Endothelial cell (in vitro differentiated cells): ENCODE data around the gene KLF1. TPM values are rescaled to one million over a fixed set of nuclear protein-coding genes. Genes with fewer than 3 reads are reported as not detected.
"Not testable (repeated sequence)": the region's sequence is repeated elsewhere in the genome, so short reads cannot be mapped to it uniquely, and the experiment has no call there.

ENCODE experiments used
- DNase-seq: peaks from one replicate; pipeline ENCODE4 v3.0.0; 2021; ENCODE audit warnings: low spot score
- H3K27ac Mint-ChIP-seq: one replicate; pipeline ENCODE4 v1.8.0; 2021; ENCODE audit warnings: mixed read lengths, inconsistent platforms; ENCODE audit not compliant: unreplicated experiment
- H3K27me3 Mint-ChIP-seq: one replicate; pipeline ENCODE4 v1.8.0; 2021; ENCODE audit warnings: mild to moderate bottlenecking, moderate library complexity, mixed read lengths, inconsistent platforms; ENCODE audit not compliant: unreplicated experiment
- H3K36me3 Mint-ChIP-seq: one replicate; pipeline ENCODE4 v1.8.0; 2021; ENCODE audit warnings: mild to moderate bottlenecking, low read depth, mixed read lengths, inconsistent platforms; ENCODE audit not compliant: unreplicated experiment
- H3K4me1 Mint-ChIP-seq: one replicate; pipeline ENCODE4 v1.8.0; 2021; ENCODE audit warnings: mild to moderate bottlenecking, mixed read lengths, inconsistent platforms; ENCODE audit not compliant: unreplicated experiment
- H3K4me3 Mint-ChIP-seq: one replicate; pipeline ENCODE4 v1.8.0; 2021; ENCODE audit warnings: mild to moderate bottlenecking, mixed read lengths, inconsistent platforms; ENCODE audit not compliant: unreplicated experiment
- H3K9me3 Mint-ChIP-seq: one replicate; pipeline ENCODE4 v1.8.0; 2021; ENCODE audit warnings: mixed read lengths, inconsistent platforms; ENCODE audit not compliant: unreplicated experiment
- total RNA-seq: library from RNA; stranded (reverse); fragmentation: NEBNext Ultra II Directional; extraction: Animal tissue kit (Norgen Biotek cat#: 25700); gene quantifications from one replicate; pipeline ENCODE4 v1.2.1, GENCODE V29; 2021; ENCODE audit not compliant: unreplicated experiment
- TF ChIP-seq, protein P1 (sequence below): fragments of 200-600 bp; sonication (generic); IDR thresholded peaks from one replicate; pipeline ENCODE4 v1.5.0; 2021; ENCODE audit warnings: antibody characterized with exemption; ENCODE audit not compliant: unreplicated experiment

Gene KLF1
- total RNA-seq, 1 donor from 2014 or later, result 0.54 TPM

DNA sequence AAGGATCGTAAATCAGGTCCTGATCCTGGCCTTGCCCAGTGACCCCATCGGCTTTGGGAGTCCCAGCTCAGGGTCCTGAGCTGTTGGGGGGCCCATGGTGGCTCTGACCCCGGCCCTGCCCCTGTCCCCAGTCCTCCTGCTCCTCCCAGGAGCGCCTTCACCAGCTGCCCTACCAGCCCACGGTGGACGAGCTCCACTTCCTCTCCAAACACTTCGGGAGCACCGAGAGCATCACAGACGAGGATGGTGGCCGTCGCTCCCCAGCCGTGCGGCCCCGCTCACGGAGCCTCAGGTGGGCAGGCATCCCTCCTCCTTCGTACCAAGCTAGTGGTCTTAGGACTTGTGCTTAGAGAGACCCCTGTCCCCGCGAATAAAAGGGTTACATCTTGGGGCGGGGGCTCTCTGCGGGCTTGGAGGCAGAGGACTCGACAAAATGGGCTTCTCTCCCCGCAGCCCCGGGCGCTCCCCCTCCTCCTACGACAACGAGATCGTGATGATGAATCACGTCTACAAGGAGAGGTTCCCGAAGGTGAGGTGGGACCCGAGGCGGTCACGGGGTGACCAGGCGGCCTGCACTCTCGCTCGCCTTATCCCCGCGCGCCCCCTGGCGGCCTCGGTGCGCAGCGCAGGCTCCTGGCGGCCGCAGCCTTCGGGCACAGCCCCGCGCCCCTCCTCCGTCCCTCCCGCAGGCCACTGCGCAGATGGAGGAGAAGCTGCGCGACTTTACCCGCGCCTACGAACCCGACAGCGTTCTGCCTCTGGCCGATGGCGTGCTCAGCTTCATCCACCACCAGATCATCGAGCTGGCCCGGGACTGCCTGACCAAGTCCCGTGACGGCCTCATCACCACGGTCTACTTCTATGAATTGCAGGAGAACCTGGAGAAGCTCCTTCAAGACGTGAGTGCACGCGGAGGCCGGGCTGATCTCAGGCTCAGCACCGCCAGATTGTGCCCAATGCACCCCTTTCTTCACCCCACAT, 39.6 kb downstream of the KLF1 start:
- Mint-ChIP-seq H3K27me3 (peaks cover 6% of the 10 kb centered on the region), H3K27ac (no peak overlapping the region), H3K9me3 (no peaks in the 10 kb centered on the region), H3K4me1 (no peaks in the 10 kb centered on the region), H3K36me3 (no peaks in the 10 kb centered on the region), H3K4me3 (no peak overlapping the region)
- DNase-seq, result peak; percentile 98
- TF ChIP-seq, protein P1, sequence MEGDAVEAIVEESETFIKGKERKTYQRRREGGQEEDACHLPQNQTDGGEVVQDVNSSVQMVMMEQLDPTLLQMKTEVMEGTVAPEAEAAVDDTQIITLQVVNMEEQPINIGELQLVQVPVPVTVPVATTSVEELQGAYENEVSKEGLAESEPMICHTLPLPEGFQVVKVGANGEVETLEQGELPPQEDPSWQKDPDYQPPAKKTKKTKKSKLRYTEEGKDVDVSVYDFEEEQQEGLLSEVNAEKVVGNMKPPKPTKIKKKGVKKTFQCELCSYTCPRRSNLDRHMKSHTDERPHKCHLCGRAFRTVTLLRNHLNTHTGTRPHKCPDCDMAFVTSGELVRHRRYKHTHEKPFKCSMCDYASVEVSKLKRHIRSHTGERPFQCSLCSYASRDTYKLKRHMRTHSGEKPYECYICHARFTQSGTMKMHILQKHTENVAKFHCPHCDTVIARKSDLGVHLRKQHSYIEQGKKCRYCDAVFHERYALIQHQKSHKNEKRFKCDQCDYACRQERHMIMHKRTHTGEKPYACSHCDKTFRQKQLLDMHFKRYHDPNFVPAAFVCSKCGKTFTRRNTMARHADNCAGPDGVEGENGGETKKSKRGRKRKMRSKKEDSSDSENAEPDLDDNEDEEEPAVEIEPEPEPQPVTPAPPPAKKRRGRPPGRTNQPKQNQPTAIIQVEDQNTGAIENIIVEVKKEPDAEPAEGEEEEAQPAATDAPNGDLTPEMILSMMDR, result peak; percentile 99

DNA sequence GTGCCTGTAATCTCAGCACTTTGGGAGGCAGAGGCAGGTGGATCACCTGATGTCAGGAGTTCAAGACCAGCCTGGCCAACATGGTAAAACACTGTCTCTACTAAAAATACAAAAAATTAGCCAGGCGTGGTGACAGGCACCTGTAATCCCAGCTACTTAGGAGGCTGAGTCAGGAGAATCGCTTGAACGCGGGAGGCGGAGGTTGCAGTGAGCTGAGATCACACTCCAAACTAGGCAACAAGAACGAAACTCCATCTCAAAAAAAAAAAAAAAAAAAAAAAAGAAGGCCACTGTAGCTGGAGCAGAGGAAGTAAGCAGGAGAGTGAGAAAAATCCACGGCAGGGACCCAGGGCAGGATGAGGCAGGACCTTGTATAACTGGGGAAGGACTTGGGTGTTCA, 40.4 kb downstream of the KLF1 start:
- not testable (repeated sequence) for H3K4me1 Mint-ChIP-seq, H3K9me3 Mint-ChIP-seq, DNase-seq, H3K4me3 Mint-ChIP-seq, H3K36me3 Mint-ChIP-seq, H3K27ac Mint-ChIP-seq
- H3K27me3 Mint-ChIP-seq, result peaks cover 11% of the 10 kb centered on the region

DNA sequence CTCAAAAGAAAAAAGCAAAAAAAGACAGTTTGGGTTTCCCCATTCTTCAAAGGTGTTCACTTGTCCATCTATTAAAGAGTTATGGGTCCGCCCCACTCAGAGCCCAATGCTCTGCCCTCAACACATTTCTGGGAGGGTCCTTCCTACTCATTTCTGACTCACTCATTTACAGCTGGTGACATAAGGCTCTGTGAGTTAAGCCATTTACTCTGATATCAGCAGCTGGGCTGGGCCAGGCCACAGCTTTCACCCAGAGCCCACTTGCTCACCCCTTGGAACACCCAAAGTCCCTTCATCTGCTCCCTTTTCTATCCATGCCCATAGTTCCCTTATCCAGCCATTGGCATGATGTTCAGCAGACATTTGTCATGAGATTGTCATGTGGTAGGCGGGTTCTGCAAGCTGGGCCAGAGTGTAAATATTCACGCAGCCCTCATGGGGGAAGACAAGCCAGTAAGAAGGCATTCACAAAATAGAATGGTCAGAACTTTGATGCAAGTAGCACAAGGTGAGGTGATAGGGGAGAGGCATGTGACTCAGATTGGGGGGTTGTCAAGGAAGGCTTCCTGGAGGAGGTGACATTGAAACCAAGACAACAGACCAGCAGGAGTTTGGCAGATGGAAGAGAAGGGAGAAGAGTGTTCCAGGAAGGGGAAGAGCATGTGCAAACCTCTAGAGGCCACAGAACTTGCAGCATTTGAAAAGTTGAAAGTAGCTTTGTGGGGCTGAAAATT, 42.8 kb downstream of the KLF1 start:
- Mint-ChIP-seq H3K4me1 (peaks cover 12% of the 10 kb centered on the region), H3K4me3 (no peak overlapping the region), H3K9me3 (no peaks in the 10 kb centered on the region), H3K36me3 (peaks cover 5% of the 10 kb centered on the region), H3K27ac (no peak overlapping the region), H3K27me3 (peaks cover 23% of the 10 kb centered on the region)
- TF ChIP-seq, protein P1, result no peak
- no peak for DNase-seq

DNA sequence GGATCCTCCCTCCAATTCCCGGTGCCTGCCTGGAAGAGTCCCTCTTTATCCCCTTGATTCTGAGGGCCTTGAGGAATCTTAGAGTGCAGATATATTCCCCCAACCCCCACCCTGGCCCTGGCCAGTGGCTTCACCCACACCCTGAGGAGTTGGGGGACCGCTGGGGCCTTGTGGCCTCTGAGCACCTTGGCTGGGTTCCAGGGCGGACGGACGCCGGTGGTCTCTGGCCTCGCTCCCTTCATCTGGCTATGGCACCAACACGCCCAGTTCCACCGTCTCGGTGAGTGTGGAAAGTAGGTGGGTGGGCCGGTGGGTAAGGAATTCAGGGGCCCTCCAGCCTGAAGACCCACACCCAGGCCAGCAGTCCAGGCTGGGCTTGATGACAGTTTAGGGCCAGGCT, 43.7 kb downstream of the KLF1 start:
- peaks cover 25% of the 10 kb centered on the region for H3K27me3 Mint-ChIP-seq
- no peaks in the 10 kb centered on the region for H3K9me3 Mint-ChIP-seq

DNA sequence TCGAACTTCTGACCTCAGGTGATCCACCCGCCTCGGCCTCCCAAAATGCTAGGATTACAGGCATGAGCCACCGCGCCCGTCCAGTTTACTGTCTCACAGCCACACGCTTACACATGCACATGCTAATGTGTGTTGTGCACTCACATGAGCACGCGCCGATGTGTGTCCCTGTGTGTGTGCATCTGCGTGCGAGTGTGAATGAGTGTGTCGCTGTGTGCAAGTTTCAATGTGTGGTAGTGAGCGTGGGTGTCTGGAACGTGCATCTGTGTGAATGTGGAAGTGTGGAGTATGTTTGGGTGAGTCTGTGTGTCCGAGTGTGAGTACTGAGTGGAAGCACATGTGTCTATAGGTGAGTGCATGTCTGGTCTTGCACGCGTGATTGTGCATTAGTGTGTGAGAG, 44.5 kb downstream of the KLF1 start:
- peaks cover 7% of the 10 kb centered on the region for H3K36me3 Mint-ChIP-seq
- H3K4me3 Mint-ChIP-seq, result no peak overlapping the region
- no peaks in the 10 kb centered on the region for H3K9me3 Mint-ChIP-seq
- peaks cover 26% of the 10 kb centered on the region for H3K27me3 Mint-ChIP-seq
- no peak for DNase-seq
- TF ChIP-seq, protein P1, result no peak
- no peak overlapping the region for H3K27ac Mint-ChIP-seq
- peaks cover 14% of the 10 kb centered on the region for H3K4me1 Mint-ChIP-seq

More for the DNA sequence above, 43.7 kb downstream of the KLF1 start:
- TF ChIP-seq, protein P1, result no peak
- Mint-ChIP-seq H3K36me3 (peaks cover 7% of the 10 kb centered on the region), H3K4me3 (no peak overlapping the region), H3K27ac (no peak overlapping the region), H3K4me1 (peaks cover 14% of the 10 kb centered on the region)
- no peak for DNase-seq
